H9 (cell line): ENCODE data around the gene SDK2. TPM values are rescaled to one million over a fixed set of nuclear protein-coding genes. Genes with fewer than 3 reads are reported as not detected.

Experiments
- DNase-seq: peaks from one replicate; pipeline ENCODE4 v3.0.0-alpha.2; 2017
- H2AFZ ChIP-seq: one replicate; pipeline ENCODE4 v1.6.1; 2013; ENCODE audit warnings: mild to moderate bottlenecking, low read length, control low read depth, moderate library complexity
- H2AK5ac ChIP-seq: 2 replicates; pipeline ENCODE4 v1.6.1; 2013; ENCODE audit warnings: low read length, control low read depth, mixed read lengths; ENCODE audit not compliant: insufficient read length
- H2BK120ac ChIP-seq: one replicate; pipeline ENCODE4 v1.6.1; 2013; ENCODE audit warnings: low read depth, mild to moderate bottlenecking, low read length, control low read depth, inconsistent platforms; ENCODE audit not compliant: poor library complexity, severe bottlenecking
- H2BK12ac ChIP-seq: 2 replicates; pipeline ENCODE4 v1.6.1; 2013; ENCODE audit warnings: low read length, control low read depth, mixed read lengths, low read depth; ENCODE audit not compliant: insufficient read length
- H2BK15ac ChIP-seq: 2 replicates; pipeline ENCODE4 v1.6.1; 2013; ENCODE audit warnings: low read depth, low read length, control low read depth
- H2BK20ac ChIP-seq: one replicate; pipeline ENCODE4 v1.6.1; 2013; ENCODE audit warnings: low read depth, mild to moderate bottlenecking, low read length, control low read depth, inconsistent platforms; ENCODE audit not compliant: poor library complexity, severe bottlenecking
- H2BK5ac ChIP-seq: 2 replicates; pipeline ENCODE4 v1.6.1; 2013; ENCODE audit warnings: low read length, control low read depth, mixed read lengths; ENCODE audit not compliant: insufficient read length
- H3K14ac ChIP-seq: 2 replicates; pipeline ENCODE4 v1.6.1; 2013; ENCODE audit warnings: low read length, control low read depth; ENCODE audit not compliant: insufficient read depth
- H3K18ac ChIP-seq: 2 replicates; pipeline ENCODE4 v1.6.1; 2013; ENCODE audit warnings: low read depth, mild to moderate bottlenecking, mixed read lengths, low read length, control low read depth; ENCODE audit not compliant: insufficient read length
- H3K23ac ChIP-seq: 2 replicates; pipeline ENCODE4 v1.6.1; 2013; ENCODE audit warnings: low read length, control low read depth, mixed read lengths, low read depth; ENCODE audit not compliant: insufficient read length
- H3K23me2 ChIP-seq: 2 replicates; pipeline ENCODE4 v1.6.1; 2013; ENCODE audit warnings: low read depth, mild to moderate bottlenecking, mixed read lengths, low read length, control low read depth; ENCODE audit not compliant: insufficient read length, poor library complexity, severe bottlenecking
- H3K27ac ChIP-seq: 2 replicates; pipeline ENCODE4 v1.5.1; 2013; ENCODE audit warnings: low read length, control low read depth, mixed read lengths, low read depth; ENCODE audit not compliant: insufficient read length
- H3K27me3 ChIP-seq: 2 replicates; pipeline ENCODE4 v1.6.1; 2013; ENCODE audit warnings: low read length, control low read depth, inconsistent platforms; ENCODE audit not compliant: insufficient read depth
- H3K4ac ChIP-seq: 2 replicates; pipeline ENCODE4 v1.6.1; 2013; ENCODE audit warnings: low read depth, mild to moderate bottlenecking, control low read depth, inconsistent platforms, low read length, moderate library complexity
- H3K4me1 ChIP-seq: 2 replicates; pipeline ENCODE4 v1.6.1; 2013; ENCODE audit warnings: low read length, control low read depth, inconsistent platforms; ENCODE audit not compliant: insufficient read depth
- H3K4me2 ChIP-seq: 2 replicates; pipeline ENCODE4 v1.6.1; 2013; ENCODE audit warnings: low read length, control low read depth, mixed read lengths; ENCODE audit not compliant: insufficient read length, insufficient read depth
- H3K56ac ChIP-seq: 2 replicates; pipeline ENCODE4 v1.6.1; 2013; ENCODE audit warnings: low read depth, mild to moderate bottlenecking, mixed read lengths, low read length, control low read depth; ENCODE audit not compliant: insufficient read length
- H3K79me1 ChIP-seq: 2 replicates; pipeline ENCODE4 v1.6.1; 2013; ENCODE audit warnings: low read depth, mild to moderate bottlenecking, moderate library complexity, low read length, control low read depth, inconsistent platforms; ENCODE audit not compliant: insufficient read depth, poor library complexity, severe bottlenecking
- H3K79me2 ChIP-seq: 2 replicates; pipeline ENCODE4 v1.6.1; 2013; ENCODE audit warnings: low read length, control low read depth, inconsistent platforms; ENCODE audit not compliant: insufficient read depth
- H3K9ac ChIP-seq: 2 replicates; pipeline ENCODE4 v1.6.1; 2013; ENCODE audit warnings: low read length, control low read depth, mixed read lengths; ENCODE audit not compliant: insufficient read length; ENCODE audit errors: extremely low read depth
- H3K9me3 ChIP-seq: one replicate; pipeline ENCODE4 v1.6.1; 2013; ENCODE audit warnings: low read depth, low read length, inconsistent platforms; ENCODE audit not compliant: control insufficient read depth
- H3T11ph ChIP-seq: one replicate; pipeline ENCODE4 v1.6.1; 2013; ENCODE audit warnings: mild to moderate bottlenecking, low read length, control low read depth, inconsistent platforms
- H4K20me1 ChIP-seq: one replicate; pipeline ENCODE4 v1.6.1; 2013; ENCODE audit not compliant: control insufficient read depth, insufficient read length, insufficient read depth
- H4K5ac ChIP-seq: 2 replicates; pipeline ENCODE4 v1.6.1; 2013; ENCODE audit warnings: low read depth, mild to moderate bottlenecking, mixed read lengths, low read length, control low read depth; ENCODE audit not compliant: insufficient read length
- H4K8ac ChIP-seq: replicated peaks from 2 replicates; pipeline ENCODE4 v1.6.1; 2013; ENCODE audit warnings: low read length, control low read depth, mixed read lengths, low read depth; ENCODE audit not compliant: insufficient read length
- H4K91ac ChIP-seq: 2 replicates; pipeline ENCODE4 v1.6.1; 2013; ENCODE audit warnings: low read depth, mild to moderate bottlenecking, moderate library complexity, mixed read lengths, low read length, control low read depth; ENCODE audit not compliant: insufficient read length
- H3K27ac Mint-ChIP-seq, 3 experiments: 2 replicates in 2 of 3; 3 replicates in 1 of 3; pipeline ENCODE4 v1.8.0; 2020 to 2021; ENCODE audit warnings: mixed read lengths in 3 of 3, mild to moderate bottlenecking in 1 of 3, moderate library complexity in 1 of 3
- H3K27me3 Mint-ChIP-seq: 2 replicates; pipeline ENCODE4 v1.8.0; 2021; ENCODE audit warnings: low read depth, mild to moderate bottlenecking, moderate library complexity, mixed read lengths
- H3K36me3 Mint-ChIP-seq, 3 experiments: 2 replicates in 2 of 3; 3 replicates in 1 of 3; pipeline ENCODE4 v1.8.0; 2020 to 2021; ENCODE audit warnings: low read depth in 3 of 3, mixed read lengths in 3 of 3; ENCODE audit not compliant: insufficient read depth in 1 of 3
- H3K4me1 Mint-ChIP-seq, 2 experiments: 2 replicates each; pipeline ENCODE4 v1.8.0; 2020; ENCODE audit warnings: mixed read lengths in 2 of 2
- H3K4me3 Mint-ChIP-seq, 2 experiments: 2 replicates in 1 of 2; 3 replicates in 1 of 2; pipeline ENCODE4 v1.8.0; 2020 to 2021; ENCODE audit warnings: mild to moderate bottlenecking in 2 of 2, mixed read lengths in 2 of 2, moderate library complexity in 1 of 2
- H3K9me3 Mint-ChIP-seq, 2 experiments: 2 replicates in 1 of 2; 3 replicates in 1 of 2; pipeline ENCODE4 v1.8.0; 2020; ENCODE audit warnings: mild to moderate bottlenecking in 2 of 2, mixed read lengths in 2 of 2, moderate library complexity in 1 of 2
- CTCF ChIP-seq: fragments of 200-600 bp; sonication (generic); conservative IDR thresholded peaks from 3 replicates; pipeline ENCODE4 v1.8.0; 2021; ENCODE audit warnings: antibody characterized with exemption, mild to moderate bottlenecking
- WGBS: extraction: QIAGEN DNeasy Blood & Tissue Kit; methylation state at CpG from one replicate; pipeline ENCODE4 v1.1.7; 2013; ENCODE audit warnings: missing lambda C conversion rate, low lambda C conversion rate, mixed read lengths; ENCODE audit not compliant: insufficient read length; ENCODE audit errors: extremely low coverage; 5-methylcytosine and 5-hydroxymethylcytosine counted together
- total RNA-seq: library from RNA; stranded (reverse); gene quantifications from 2 replicates; pipeline ENCODE4 v1.2.1, GENCODE V29; 2021

The SDK2 gene
- total RNA-seq, 1 experiment from 2014 or later: 9.1 TPM

GRCh38 chr17:73690676-73691075 is 46.4 kb upstream of the SDK2 start:
- Histone ChIP-seq H4K20me1 (no peaks in the 10 kb centered on the region), H2BK5ac (no peak overlapping the region), H4K91ac (no peak overlapping the region), H3K27ac (no peak overlapping the region), H2AFZ (no peak overlapping the region), H3K18ac (no peak overlapping the region), H3K23me2 (no peaks in the 10 kb centered on the region), H3T11ph (no peak overlapping the region), H3K79me2 (no peaks in the 10 kb centered on the region), H2BK120ac (no peak overlapping the region), H3K4me1 (peaks cover 9% of the 10 kb centered on the region), H3K79me1 (no peaks in the 10 kb centered on the region), H3K9ac (no peak overlapping the region), H3K56ac (no peak overlapping the region), H3K23ac (no peak overlapping the region), H3K27me3 (no peaks in the 10 kb centered on the region), H4K8ac (no peak overlapping the region), H3K4ac (no peak overlapping the region), H3K4me2 (no peak overlapping the region), H2BK20ac (no peak overlapping the region), H3K9me3 (no peaks in the 10 kb centered on the region), H2AK5ac (no peak overlapping the region), H3K14ac (no peak overlapping the region), H2BK15ac (no peak overlapping the region), H4K5ac (no peak overlapping the region), H2BK12ac (no peak overlapping the region)
- peaks cover 15% of the 10 kb centered on the region for H3K27me3 Mint-ChIP-seq
- H3K27ac Mint-ChIP-seq: no peak overlapping the region
- peaks cover 52 to 59% of the 10 kb centered on the region in 2 experiments for H3K4me1 Mint-ChIP-seq
- WGBS: no CpG with 5 or more reads among the region's 10 CpGs
- H3K9me3 Mint-ChIP-seq: no peaks in the 10 kb centered on the region; a peak in 1 of 5 replicates
- H3K4me3 Mint-ChIP-seq: no peak overlapping the region
- TF ChIP-seq CTCF: no peak
- peaks cover 0 to 2% (median 0%) of the 10 kb centered on the region in 3 experiments; a peak in 3 of 7 replicates for H3K36me3 Mint-ChIP-seq
- DNase-seq: peak; percentile 85
